Measurements from ENCODE around the gene EFCAB9. TPM values are rescaled to one million over a fixed set of nuclear protein-coding genes. Genes with fewer than 3 reads are reported as not detected.
A peak's percentile ranks its signal among the peaks of the same experiment; 100 is the strongest.

Gene EFCAB9
- polyA plus RNA-seq, 1 donor = not detected

- DNase-seq (ENCODE audit: low read depth) = peak; percentile 13
These were observed 42.1 kb downstream of the EFCAB9 start for GRCh38 chr5:172235827-172236736.

GRCh38 chr5:172238334-172238733, 44.4 kb downstream of the EFCAB9 start:
- no peak for DNase-seq (ENCODE audit: low read depth)

DNA sequence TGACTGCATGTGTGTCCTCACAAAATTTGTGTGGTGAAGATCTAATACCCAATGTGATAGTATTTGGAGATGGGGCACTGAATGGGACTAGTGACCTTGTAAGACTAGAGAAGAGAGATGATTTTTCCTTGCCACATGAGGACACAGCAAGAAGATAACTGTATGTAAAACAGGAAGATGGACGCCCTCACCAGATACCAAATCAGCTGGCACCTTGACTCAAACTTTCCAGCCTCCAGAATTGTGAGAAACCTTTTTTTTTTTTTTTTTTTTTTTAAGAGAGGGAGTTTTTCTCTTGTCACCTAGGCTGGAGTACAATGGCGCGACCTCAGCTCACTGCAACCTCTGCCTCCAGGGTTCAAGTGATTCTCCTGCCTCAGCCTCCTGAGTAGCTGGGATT, 49.3 kb downstream of the EFCAB9 start:
- no peak for DNase-seq (ENCODE audit: low read depth)

DNA sequence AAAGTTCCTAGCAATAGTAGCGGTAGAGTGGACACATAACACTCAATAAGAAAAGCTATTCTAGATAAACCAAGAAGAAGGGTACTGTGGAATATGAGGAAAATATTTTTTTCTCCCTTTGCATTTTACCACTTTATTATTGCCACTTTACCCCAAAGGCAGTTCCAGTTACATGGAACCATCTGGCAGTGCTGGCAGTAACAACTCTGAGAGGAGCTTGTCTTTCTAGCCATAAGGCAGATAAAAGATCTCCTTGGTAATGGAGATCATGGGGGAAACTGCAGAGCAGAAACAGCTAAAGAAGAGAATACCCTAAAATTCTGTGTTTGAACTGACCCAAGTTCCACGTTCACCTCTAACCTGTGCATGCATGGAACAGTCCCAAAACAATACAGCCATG, 51.1 kb downstream of the EFCAB9 start:
- no peak for DNase-seq (ENCODE audit: low read depth)

GRCh38 chr5:172245703-172246125, 51.7 kb downstream of the EFCAB9 start:
- DNase-seq (ENCODE audit: low read depth) = peak; percentile 13

GRCh38 chr5:172248637-172249036, 54.7 kb downstream of the EFCAB9 start:
- no peak for DNase-seq (ENCODE audit: low read depth)

DNA sequence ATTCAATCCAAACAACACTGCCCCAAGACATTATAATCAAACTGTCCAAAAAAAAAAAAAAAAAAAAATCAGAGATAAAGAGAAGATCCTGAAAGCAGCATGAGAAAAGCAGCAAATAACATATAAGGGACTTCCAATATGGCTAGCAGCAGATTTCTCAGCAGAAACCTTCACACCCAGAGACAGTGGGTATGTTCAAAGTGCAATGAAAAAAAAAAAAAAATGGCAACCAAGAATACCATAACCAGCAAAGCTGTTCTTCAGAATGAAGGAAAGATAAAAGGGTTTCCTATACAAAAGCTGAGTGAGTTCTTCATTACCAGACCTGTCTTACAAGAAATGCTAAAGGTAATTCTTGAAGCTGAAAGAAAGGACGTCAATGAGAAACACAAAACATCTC, 57.4 kb downstream of the EFCAB9 start:
- no peak for DNase-seq (ENCODE audit: low read depth)

DNA sequence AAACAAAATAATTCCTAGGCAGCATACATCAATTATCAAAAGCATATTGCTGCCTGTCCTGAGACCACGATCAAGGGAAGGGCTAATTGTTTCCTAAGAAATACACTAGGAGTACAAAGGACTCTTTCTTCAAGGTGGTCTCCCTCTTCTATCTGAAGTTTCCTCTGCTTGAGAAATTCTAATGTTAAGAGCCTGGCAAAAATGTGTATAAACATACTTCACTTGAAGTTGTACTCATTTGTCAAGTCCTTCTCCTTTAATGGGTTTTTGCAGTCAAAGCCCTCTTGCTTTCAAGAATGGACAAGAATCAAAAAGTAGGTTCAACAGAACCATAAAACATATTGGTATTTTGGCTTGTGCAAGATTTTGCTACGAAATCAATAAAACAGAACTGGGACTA, 58.5 kb downstream of the EFCAB9 start:
- DNase-seq (ENCODE audit: low read depth) = no peak

Other genes with a start within 250 kb of the EFCAB9 start
- 34.6 TPM for gene FBXW11, start 187.5 kb upstream of the EFCAB9 start, polyA plus RNA-seq (ENCODE audit: insufficient read length)
- 15.8 TPM for gene STK10, start 5.9 kb upstream of the EFCAB9 start, polyA plus RNA-seq (ENCODE audit: insufficient read length)
- gene UBTD2, start 89.6 kb downstream of the EFCAB9 start, polyA plus RNA-seq (ENCODE audit: insufficient read length) = 49.8 TPM